Measurements from ENCODE around the gene BBS2. TPM values are rescaled to one million over a fixed set of nuclear protein-coding genes. Genes with fewer than 3 reads are reported as not detected.

The BBS2 gene
- total and polyA plus RNA-seq, 9 of the 15 experiments (the other 6 are each of a cell fraction or from before 2014, with no cell fraction given), result 4.2 to 22.7 (median 10.2) TPM

DNA sequence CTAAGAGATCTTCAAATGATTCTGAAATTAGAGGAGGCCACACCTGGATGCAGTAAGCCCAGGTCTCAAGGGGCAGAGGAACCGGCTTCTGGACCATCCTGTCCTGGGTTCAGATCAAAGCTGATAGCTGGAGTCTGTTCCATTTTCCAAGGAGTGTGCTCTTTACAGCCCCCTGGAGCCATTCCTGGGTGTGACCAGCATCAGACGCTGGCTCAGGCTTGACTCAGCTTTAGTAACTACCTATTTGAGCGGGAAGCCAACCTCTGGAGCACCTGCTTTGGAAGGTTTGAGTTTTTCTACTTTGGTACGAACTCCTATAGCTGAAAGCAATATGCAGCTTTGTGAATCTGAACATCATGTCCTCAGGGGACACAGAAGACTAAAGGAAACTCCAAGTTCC, 12.9 kb upstream of the BBS2 start:
- no peak overlapping the region for H3K4me2 ChIP-seq (ENCODE audit: insufficient read depth, low read length)
- H3K4me1 ChIP-seq (replicated peaks in 1 of 2; ENCODE audit: control insufficient read depth in 2 of 2, insufficient read depth in 2 of 2, low read length in 2 of 2), result no peaks in the 10 kb centered on the region
- H3K9ac ChIP-seq (ENCODE audit: insufficient read depth in 1 of 2, low read depth in 2 of 2, low read length in 2 of 2), result no peak overlapping the region
- CTCF ChIA-PET (ENCODE audit: low intra/inter-chr PET ratio), result interaction anchor here (0.6 kb wide), 1 partner anchor 8 kb away, joined by 5 read pairs; no protein-coding TSS in a partner anchor
- intact Hi-C loops (cut with micrococcal nuclease), result no loop called here
- H3K4me3 ChIP-seq, result no peak overlapping the region
- no peaks in the 10 kb centered on the region for H3K79me2 ChIP-seq (ENCODE audit: control insufficient read depth, insufficient read depth, low read length)
- peaks cover 6 to 33% of the 10 kb centered on the region in 2 experiments; a peak in 3 of 5 replicates for H3K27me3 ChIP-seq (ENCODE audit: control insufficient read depth in 2 of 2, insufficient read depth in 2 of 2, low read length in 2 of 2)
- H3K9me3 ChIP-seq (replicated peaks; ENCODE audit: control insufficient read depth, insufficient read depth, low read depth, low read length), result no peaks in the 10 kb centered on the region
- no peaks in the 10 kb centered on the region for H4K20me1 ChIP-seq (replicated peaks; ENCODE audit: control insufficient read depth, insufficient read depth, low read length)
- no TSS peak for BruUV-seq (replicated peaks)
- H3K27ac ChIP-seq (ENCODE audit: extremely low read depth, low read depth, low read length), result no peak overlapping the region
- no peaks in the 10 kb centered on the region for H3K9me1 ChIP-seq (ENCODE audit: control insufficient read depth, insufficient read depth, low read length)
- in situ Hi-C loops (cut with MboI), result no loop called here
- H3K36me3 ChIP-seq (ENCODE audit: control insufficient read depth, insufficient read depth, low read length), result no peaks in the 10 kb centered on the region
- DNase-seq (ENCODE audit: extremely low read depth in 1 of 4, low spot score in 3 of 4) (peak in 2 of 4 experiments; percentile 15 to 27), FAIRE-seq (peak; percentile 65), ATAC-seq (peak; percentile 84)
- TF ChIP-seq, protein P1, sequence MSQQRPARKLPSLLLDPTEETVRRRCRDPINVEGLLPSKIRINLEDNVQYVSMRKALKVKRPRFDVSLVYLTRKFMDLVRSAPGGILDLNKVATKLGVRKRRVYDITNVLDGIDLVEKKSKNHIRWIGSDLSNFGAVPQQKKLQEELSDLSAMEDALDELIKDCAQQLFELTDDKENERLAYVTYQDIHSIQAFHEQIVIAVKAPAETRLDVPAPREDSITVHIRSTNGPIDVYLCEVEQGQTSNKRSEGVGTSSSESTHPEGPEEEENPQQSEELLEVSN (IDR thresholded peaks at IDR 0.05; ENCODE audit: borderline replicate concordance in 1 of 2, extremely low read depth in 1 of 2, insufficient read depth in 1 of 2, insufficient read length in 1 of 2, low read depth in 1 of 2, low read length in 1 of 2, poor library complexity in 1 of 2, severe bottlenecking in 1 of 2), result peak in 1 of 2 experiments; percentile 45
- no peak for TF ChIP-seq CBFB (CRISPR knock-in tag; IDR thresholded peaks at IDR 0.05)
- TF ChIP-seq RB1 (IDR thresholded peaks at IDR 0.05; ENCODE audit: low read depth), result peak; percentile 30; the same call in 1 of the 2 replicates
- TF ChIP-seq L3MBTL2 (IDR thresholded peaks at IDR 0.05), result 0 out of 2 replicates have a peak, but pooled peaks have one; percentile 44
- TF ChIP-seq, protein P2, sequence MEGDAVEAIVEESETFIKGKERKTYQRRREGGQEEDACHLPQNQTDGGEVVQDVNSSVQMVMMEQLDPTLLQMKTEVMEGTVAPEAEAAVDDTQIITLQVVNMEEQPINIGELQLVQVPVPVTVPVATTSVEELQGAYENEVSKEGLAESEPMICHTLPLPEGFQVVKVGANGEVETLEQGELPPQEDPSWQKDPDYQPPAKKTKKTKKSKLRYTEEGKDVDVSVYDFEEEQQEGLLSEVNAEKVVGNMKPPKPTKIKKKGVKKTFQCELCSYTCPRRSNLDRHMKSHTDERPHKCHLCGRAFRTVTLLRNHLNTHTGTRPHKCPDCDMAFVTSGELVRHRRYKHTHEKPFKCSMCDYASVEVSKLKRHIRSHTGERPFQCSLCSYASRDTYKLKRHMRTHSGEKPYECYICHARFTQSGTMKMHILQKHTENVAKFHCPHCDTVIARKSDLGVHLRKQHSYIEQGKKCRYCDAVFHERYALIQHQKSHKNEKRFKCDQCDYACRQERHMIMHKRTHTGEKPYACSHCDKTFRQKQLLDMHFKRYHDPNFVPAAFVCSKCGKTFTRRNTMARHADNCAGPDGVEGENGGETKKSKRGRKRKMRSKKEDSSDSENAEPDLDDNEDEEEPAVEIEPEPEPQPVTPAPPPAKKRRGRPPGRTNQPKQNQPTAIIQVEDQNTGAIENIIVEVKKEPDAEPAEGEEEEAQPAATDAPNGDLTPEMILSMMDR (IDR thresholded peaks at IDR 0.05 in 2 of 3, conservative IDR thresholded peaks at IDR 0.05 in 1 of 3; ENCODE audit: insufficient read depth in 2 of 3, low read depth in 1 of 3, low read length in 3 of 3), result peak; percentile 28 to 45 (median 43); a peak in 3 of 6 replicates
- 3% methylated on average over 4 of the region's 4 CpGs for WGBS (ENCODE audit: insufficient coverage, low coverage, missing lambda C conversion rate)
- POLR2A ChIA-PET, result no interaction called here
- H2AFZ ChIP-seq (ENCODE audit: low read depth, low read length), result no peak overlapping the region

Data from K562 (cell line).